Ishikawa (cell line): ENCODE data around the gene CFAP20DC.

Experiments
- CEBPB ChIP-seq: IDR thresholded peaks from 2 replicates; pipeline ENCODE4 v1.6.1; 2012
- CREB1 ChIP-seq: IDR thresholded peaks from 2 replicates; pipeline ENCODE4 v1.6.1; 2012; ENCODE audit warnings: low read depth
- EGR1 ChIP-seq: IDR thresholded peaks from 2 replicates; pipeline ENCODE4 v1.6.1; 2012
- EP300 ChIP-seq: IDR thresholded peaks from 2 replicates; pipeline ENCODE4 v1.6.1; 2012; ENCODE audit warnings: borderline replicate concordance
- FOXM1 ChIP-seq: IDR thresholded peaks from 2 replicates; pipeline ENCODE4 v1.6.1; 2012; ENCODE audit warnings: low read depth, borderline replicate concordance
- NFIC ChIP-seq: IDR thresholded peaks from 2 replicates; pipeline ENCODE4 v1.6.1; 2012
- RAD21 ChIP-seq: IDR thresholded peaks from 2 replicates; pipeline ENCODE4 v1.6.1; 2012; ENCODE audit warnings: low read depth
- REST ChIP-seq: IDR thresholded peaks from 2 replicates; pipeline ENCODE4 v1.6.1; 2012; ENCODE audit warnings: low read depth, mild to moderate bottlenecking
- TAF1 ChIP-seq: IDR thresholded peaks from 2 replicates; pipeline ENCODE4 v1.6.1; 2012; ENCODE audit warnings: low read depth, mild to moderate bottlenecking
- TCF12 ChIP-seq: IDR thresholded peaks from 2 replicates; pipeline ENCODE4 v1.6.1; 2012; ENCODE audit warnings: low read depth
- TEAD4 ChIP-seq: IDR thresholded peaks from 2 replicates; pipeline ENCODE4 v1.6.1; 2012
- YY1 ChIP-seq: IDR thresholded peaks from 2 replicates; pipeline ENCODE4 v1.6.1; 2012; ENCODE audit warnings: low read depth
- ZBTB7A ChIP-seq: IDR thresholded peaks from 2 replicates; pipeline ENCODE4 v1.6.1; 2012; ENCODE audit warnings: low read depth
- TF ChIP-seq, protein P1 (sequence below): IDR thresholded peaks from 2 replicates; pipeline ENCODE4 v1.6.1; 2012
- TF ChIP-seq, protein P2 (sequence below): IDR thresholded peaks from 2 replicates; pipeline ENCODE4 v1.6.1; 2012

The CFAP20DC gene

DNA sequence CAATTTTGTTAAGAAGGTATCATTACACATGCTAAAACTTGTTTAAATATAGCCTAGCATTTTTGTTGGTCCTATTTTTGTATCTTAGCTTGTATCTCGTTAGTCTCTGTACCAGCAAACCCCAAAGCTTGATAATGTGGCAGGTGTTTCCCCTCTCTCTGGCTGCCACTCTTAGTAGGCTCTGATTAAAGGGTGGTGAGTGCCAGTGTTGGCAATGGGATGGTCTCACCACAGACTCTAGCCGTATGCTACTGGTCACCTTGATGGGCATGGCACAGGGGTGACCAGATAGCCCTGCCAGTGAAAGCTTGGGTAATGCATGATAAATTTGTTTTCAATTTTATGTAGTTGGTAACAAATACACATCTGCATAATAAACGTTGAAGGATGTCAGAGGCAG lies 188.3 kb downstream of the CFAP20DC start:
- TF ChIP-seq, protein P1, sequence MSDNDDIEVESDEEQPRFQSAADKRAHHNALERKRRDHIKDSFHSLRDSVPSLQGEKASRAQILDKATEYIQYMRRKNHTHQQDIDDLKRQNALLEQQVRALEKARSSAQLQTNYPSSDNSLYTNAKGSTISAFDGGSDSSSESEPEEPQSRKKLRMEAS: no peak
- TF ChIP-seq RAD21: no peak

DNA sequence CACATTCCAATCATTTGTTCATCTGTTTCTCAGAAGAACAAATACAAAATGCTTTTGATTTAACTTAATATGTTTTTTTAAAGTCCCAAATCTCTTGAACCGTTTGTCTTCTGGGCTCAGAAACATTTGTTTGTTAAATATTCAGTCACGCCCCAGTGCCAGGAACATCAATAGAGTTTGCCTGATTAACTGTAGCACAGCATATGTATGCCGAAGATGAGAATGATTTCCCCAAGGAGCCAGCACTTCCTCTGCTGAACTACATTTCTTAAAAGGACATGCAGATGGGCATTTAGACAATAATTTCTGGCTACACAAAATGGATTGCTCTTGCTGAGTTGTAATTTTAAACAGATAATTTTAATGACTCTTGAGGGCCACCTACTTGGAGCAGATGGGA lies 191.7 kb downstream of the CFAP20DC start:
- no peak for TF ChIP-seq FOXM1

- TF ChIP-seq TEAD4: no peak
- no peak for TF ChIP-seq ZBTB7A
- TF ChIP-seq TAF1: no peak
- TF ChIP-seq, protein P1: no peak
- TF ChIP-seq, protein P2, sequence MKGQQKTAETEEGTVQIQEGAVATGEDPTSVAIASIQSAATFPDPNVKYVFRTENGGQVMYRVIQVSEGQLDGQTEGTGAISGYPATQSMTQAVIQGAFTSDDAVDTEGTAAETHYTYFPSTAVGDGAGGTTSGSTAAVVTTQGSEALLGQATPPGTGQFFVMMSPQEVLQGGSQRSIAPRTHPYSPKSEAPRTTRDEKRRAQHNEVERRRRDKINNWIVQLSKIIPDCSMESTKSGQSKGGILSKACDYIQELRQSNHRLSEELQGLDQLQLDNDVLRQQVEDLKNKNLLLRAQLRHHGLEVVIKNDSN: no peak
- no peak for TF ChIP-seq TCF12
- TF ChIP-seq EP300: no peak
- TF ChIP-seq EGR1: no peak
- no peak for TF ChIP-seq RAD21
- no peak for TF ChIP-seq YY1
- TF ChIP-seq NFIC: no peak
- TF ChIP-seq CEBPB: no peak
- no peak for TF ChIP-seq REST
- TF ChIP-seq FOXM1: no peak
- TF ChIP-seq CREB1: no peak
Measured at GRCh38 chr3:58857402-58857801, 192.4 kb downstream of the CFAP20DC start.

- TF ChIP-seq NFIC (no peak), EGR1 (no peak), CREB1 (no peak), ZBTB7A (no peak), CEBPB (no peak), RAD21 (no peak), TEAD4 (no peak), YY1 (no peak), EP300 (no peak), REST (no peak), TCF12 (no peak), FOXM1 (no peak), TAF1 (no peak)
- TF ChIP-seq, protein P1: no peak
- TF ChIP-seq, protein P2: no peak
Measured at GRCh38 chr3:58848826-58849225, 201.0 kb downstream of the CFAP20DC start.

GRCh38 chr3:58842050-58842747 lies 207.6 kb downstream of the CFAP20DC start:
- TF ChIP-seq YY1: peak; percentile 62; the same call in 1 of the 2 replicates

- TF ChIP-seq REST (no peak), YY1 (no peak), CEBPB (no peak), TEAD4 (no peak), EP300 (no peak), ZBTB7A (no peak), EGR1 (no peak), TCF12 (no peak), NFIC (no peak), RAD21 (no peak), CREB1 (no peak), FOXM1 (no peak), TAF1 (no peak)
- TF ChIP-seq, protein P1: no peak
- TF ChIP-seq, protein P2: no peak
Measured at GRCh38 chr3:58840949-58841348, 208.9 kb downstream of the CFAP20DC start.
